HG02759 (cell line): ENCODE measurements around the gene SFXN2.
A peak's percentile ranks its signal among the peaks of the same experiment; 100 is the strongest.
"Not testable (repeated sequence)": the region's sequence is repeated elsewhere in the genome, so short reads cannot be mapped to it uniquely, and the experiment has no call there.

Experiments
- ATAC-seq: cut with Tn5 transposase; IDR thresholded peaks from one replicate; pipeline ENCODE4 v1.9.1; 2021; ENCODE audit warnings: mild to moderate bottlenecking, moderate library complexity; ENCODE audit not compliant: unreplicated experiment

The SFXN2 gene

GRCh38 chr10:102679596-102679995, 34.8 kb upstream of the SFXN2 start:
- no peak for ATAC-seq

GRCh38 chr10:102681696-102682095, 32.7 kb upstream of the SFXN2 start:
- no peak for ATAC-seq

GRCh38 chr10:102682416-102682815, 32.0 kb upstream of the SFXN2 start:
- no peak for ATAC-seq

- no peak for ATAC-seq
These were observed 31.5 kb upstream of the SFXN2 start for GRCh38 chr10:102682981-102683380.

GRCh38 chr10:102683736-102684135, 30.7 kb upstream of the SFXN2 start:
- no peak for ATAC-seq

- no peak for ATAC-seq
These were observed 23.0 kb upstream of the SFXN2 start for GRCh38 chr10:102691285-102692066.

GRCh38 chr10:102695401-102695800, 19.0 kb upstream of the SFXN2 start:
- ATAC-seq, result not testable (repeated sequence)

DNA sequence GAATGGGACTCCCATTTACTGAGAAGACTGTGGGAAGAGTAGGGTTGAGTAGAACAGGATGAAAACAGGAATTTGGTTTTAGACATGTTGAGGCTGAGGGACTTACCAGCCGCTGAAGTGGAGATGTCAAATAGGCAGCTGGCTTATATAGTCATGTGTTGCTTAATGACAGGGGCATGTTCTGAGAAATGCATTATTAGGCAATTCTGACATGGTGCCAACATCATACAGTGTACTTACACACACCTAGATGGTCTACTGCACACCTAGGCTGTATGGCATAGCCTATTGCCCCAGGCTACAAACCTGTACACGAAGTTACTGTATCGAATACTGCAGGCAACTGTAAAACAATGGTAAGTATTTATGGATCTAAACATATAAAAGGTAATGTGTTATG, 17.7 kb upstream of the SFXN2 start:
- no peak for ATAC-seq

DNA sequence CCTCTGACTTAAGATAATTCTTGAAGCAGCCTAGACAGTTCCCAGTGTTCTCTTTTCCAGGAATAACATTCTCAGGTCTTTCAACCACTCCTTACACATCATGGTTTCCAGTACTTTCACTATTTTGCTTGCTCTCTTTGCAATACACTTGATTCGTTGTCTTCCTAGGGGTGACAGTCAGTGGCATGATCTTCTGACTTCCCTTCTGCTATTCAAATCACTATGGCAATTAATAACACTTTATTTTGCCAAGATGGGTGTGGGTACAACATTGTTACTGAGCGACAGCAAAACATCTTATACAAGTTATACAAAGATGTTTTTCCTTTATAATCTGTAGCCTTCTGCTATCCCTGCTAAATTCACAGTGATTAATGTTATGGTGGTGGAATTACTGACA, 15.5 kb upstream of the SFXN2 start:
- ATAC-seq, result no peak

DNA sequence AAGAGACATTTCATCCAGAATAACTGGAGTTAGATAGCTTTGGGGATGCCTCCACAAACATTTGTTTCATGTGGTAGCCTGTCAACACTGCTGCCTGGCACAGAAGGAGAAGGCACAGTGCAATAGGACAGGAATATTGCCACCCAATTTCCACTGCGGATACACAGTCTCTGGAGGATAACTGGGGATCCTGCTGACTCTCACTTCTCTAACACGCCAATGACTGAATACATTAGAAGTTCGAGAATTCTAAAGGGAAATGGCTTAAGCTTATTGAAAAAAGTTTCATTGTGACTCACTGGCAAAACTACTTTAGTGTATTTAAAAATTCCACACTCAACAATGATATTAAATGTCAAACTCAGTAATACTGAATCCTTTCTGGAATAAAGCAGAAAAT, 13.2 kb upstream of the SFXN2 start:
- ATAC-seq, result no peak

- ATAC-seq, result no peak
These were observed 12.6 kb upstream of the SFXN2 start for GRCh38 chr10:102701796-102702195.

DNA sequence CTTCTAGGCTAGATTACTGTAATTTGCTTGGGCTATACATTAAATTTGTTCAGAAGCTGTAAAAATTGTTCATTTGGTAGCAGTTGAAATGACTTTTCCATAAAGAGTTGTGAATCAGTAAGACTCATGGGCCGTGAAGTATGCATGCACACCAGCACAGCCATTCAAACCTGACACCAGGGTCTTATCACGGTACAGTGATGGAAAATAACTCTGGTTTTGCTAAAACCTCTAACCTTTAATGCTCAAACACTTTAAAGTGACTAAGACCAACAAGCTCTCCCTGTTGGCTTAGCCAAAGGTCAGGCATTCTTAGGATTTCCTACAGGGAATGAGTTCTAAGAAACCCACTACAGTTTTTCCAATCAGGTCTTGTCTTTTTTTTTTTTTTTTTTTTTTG, 11.7 kb upstream of the SFXN2 start:
- ATAC-seq, result no peak

GRCh38 chr10:102704915-102705314, 9.5 kb upstream of the SFXN2 start:
- no peak for ATAC-seq

- ATAC-seq, result no peak
These were observed 8.9 kb upstream of the SFXN2 start for GRCh38 chr10:102705531-102705930.

- no peak for ATAC-seq
These were observed 3.8 kb upstream of the SFXN2 start for GRCh38 chr10:102710609-102711008.

GRCh38 chr10:102712089-102712488, 2.3 kb upstream of the SFXN2 start:
- ATAC-seq, result no peak

- ATAC-seq, result no peak
These were observed 1.4 kb upstream of the SFXN2 start for GRCh38 chr10:102712843-102713538.

- ATAC-seq, result peak; percentile 39
These were observed 960 bp upstream of the SFXN2 start for GRCh38 chr10:102713539-102713813.

DNA sequence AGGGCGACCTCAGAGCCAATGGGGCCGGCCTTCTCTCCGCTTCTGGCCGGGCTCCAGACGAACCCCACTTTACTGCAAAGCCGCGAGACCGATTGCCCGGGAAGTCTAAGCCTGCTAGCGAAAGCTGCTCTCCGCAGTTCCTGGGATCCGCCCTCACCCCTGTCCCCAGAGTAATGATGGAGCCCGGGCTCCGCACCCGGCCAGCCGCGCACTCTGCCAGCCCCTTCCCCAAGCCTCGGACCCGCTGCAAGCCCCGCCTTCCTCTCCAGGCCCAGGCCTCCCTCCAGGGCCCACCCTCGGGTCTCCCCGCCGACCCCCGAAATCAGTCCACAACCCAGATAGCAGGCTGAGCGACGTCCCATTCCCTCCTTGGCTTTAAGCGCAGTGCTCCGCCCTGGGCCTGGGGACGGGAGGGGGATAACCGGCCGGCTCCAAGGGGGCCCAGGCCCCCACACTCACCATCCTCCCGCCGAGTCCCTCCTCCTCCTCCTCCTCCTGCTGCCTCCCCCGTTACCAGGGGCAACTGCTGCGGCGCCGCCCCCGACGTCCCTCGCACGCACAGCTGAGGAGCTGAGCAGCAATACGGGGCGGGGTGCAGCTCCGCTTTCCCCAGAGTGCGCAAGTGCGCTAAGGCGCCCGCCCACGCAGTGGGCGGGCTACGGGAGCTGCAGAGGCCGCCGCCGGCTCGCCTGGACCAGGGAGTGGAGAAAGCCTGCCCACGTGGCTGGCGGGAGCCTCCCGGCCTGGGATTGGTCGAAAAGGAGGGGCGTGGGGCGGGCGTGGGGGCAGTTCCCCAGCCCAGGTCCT, 419 bp upstream of the SFXN2 start, which contains the start of gene ARL3:
ARL3 (minus strand) TSS at position 584 of the 807 bp plus-strand sequence; CDS start at position 462, 122 bp downstream.
- peak; percentile 88 for ATAC-seq

GRCh38 chr10:102715880-102716279, 1.4 kb downstream of the SFXN2 start:
- no peak for ATAC-seq

DNA sequence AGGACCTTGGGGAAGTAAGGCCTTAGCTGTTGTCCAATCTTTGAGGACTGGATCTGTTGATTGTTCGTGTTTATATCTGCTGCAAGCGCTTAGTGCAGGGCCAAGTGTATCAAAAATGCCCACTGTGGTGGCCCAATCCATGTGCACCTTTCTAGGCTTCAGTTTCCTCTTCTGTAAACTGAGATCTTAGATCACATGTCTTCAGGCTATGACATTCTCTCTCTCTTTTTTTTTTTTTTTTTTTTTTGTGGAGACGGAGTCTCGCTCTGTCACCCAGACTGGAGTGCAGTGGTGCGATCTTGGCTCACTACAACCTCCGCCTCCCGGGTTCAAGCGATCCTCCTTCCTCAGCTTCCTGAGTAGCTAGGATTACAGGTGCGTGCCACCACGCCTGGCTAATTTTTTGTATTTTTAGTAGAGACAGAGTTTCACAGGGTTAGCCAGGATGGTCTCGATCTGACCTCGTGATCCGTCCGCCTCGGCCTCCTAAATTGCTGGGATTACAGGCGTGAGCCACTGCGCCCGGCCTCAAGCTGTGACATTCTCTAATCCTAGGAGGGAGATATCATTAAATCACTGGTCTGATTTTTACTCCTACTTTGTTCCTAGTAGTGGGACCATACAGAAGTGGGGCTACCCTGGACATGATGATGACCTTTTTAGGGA, 2.6 kb downstream of the SFXN2 start:
- ATAC-seq, result not testable (repeated sequence)
